IMR-90 (cell line): Measurements from ENCODE around the gene PLXNA4. TPM values are rescaled to one million over a fixed set of nuclear protein-coding genes. Genes with fewer than 3 reads are reported as not detected.

Experiments used
- ATAC-seq: fragments of 200-7000 bp; cut with Tn5 transposase; 2 replicates; pipeline ENCODE4 v1.9.1; 2020; ENCODE audit warnings: low read depth, mild to moderate bottlenecking, moderate library complexity
- BruUV-seq: library from RNA; stranded (reverse); fragments of 400-500 nt; replicated peaks from 2 replicates; lab custom pipeline; 2021; lab: Mats Ljungman, UMichigan
- CTCF ChIA-PET: fragments of 300-600 bp; formaldehyde crosslinking; extraction: SDS; loops from one replicate; lab custom pipeline; 2021; ENCODE audit warnings: antibody characterized with exemption; lab: Yijun Ruan, JAX
- POLR2A ChIA-PET: fragments of 300-600 bp; sonication (Branson Sonifier 250); formaldehyde crosslinking; loops from one replicate; lab custom pipeline; 2022; ENCODE audit warnings: antibody characterized with exemption; ENCODE audit not compliant: unreplicated experiment; lab: Charles Lee
- DNase-seq: peaks from one replicate; pipeline ENCODE4 v3.0.0; 2013
- H2AFZ ChIP-seq: replicated peaks from 2 replicates; pipeline ENCODE3; 2013; ENCODE audit warnings: low read length, mild to moderate bottlenecking; ENCODE audit not compliant: poor library complexity
- H2AK5ac ChIP-seq: 2 replicates; pipeline ENCODE4 v1.6.1; 2013; ENCODE audit warnings: low read depth, low read length, inconsistent platforms
- H2AK9ac ChIP-seq: replicated peaks from 2 replicates; pipeline ENCODE3; 2013; ENCODE audit warnings: mild to moderate bottlenecking, low read depth, low read length, moderate library complexity; ENCODE audit not compliant: poor library complexity
- H2BK120ac ChIP-seq: 2 replicates; pipeline ENCODE4 v1.6.1; 2013; ENCODE audit warnings: low read depth, low read length, inconsistent platforms
- H2BK15ac ChIP-seq: 3 replicates; pipeline ENCODE4 v1.6.1; 2013; ENCODE audit warnings: low read depth, low read length, inconsistent platforms
- H2BK20ac ChIP-seq: 2 replicates; pipeline ENCODE4 v1.6.1; 2013; ENCODE audit warnings: low read depth, mild to moderate bottlenecking, inconsistent platforms, low read length, moderate library complexity
- H2BK5ac ChIP-seq: 2 replicates; pipeline ENCODE4 v1.6.1; 2013; ENCODE audit warnings: mild to moderate bottlenecking, low read depth, low read length, inconsistent platforms; ENCODE audit not compliant: poor library complexity, severe bottlenecking
- H3K14ac ChIP-seq: replicated peaks from 2 replicates; pipeline ENCODE4 v1.6.1; 2013; ENCODE audit warnings: low read depth, low read length, inconsistent platforms
- H3K18ac ChIP-seq: 2 replicates; pipeline ENCODE4 v1.6.1; 2013; ENCODE audit warnings: low read depth, low read length, control low read depth
- H3K23ac ChIP-seq: 2 replicates; pipeline ENCODE4 v1.6.1; 2013; ENCODE audit warnings: low read depth, low read length, inconsistent platforms
- H3K27ac ChIP-seq: 2 replicates; pipeline ENCODE4 v1.5.1; 2013; ENCODE audit warnings: mild to moderate bottlenecking, control low read depth, low read length; ENCODE audit not compliant: insufficient read depth
- H3K27me3 ChIP-seq: 2 replicates; pipeline ENCODE4 v1.6.1; 2013; ENCODE audit warnings: low read length; ENCODE audit not compliant: control insufficient read depth, insufficient read depth
- H3K36me3 ChIP-seq: 2 replicates; pipeline ENCODE4 v1.6.1; 2013; ENCODE audit warnings: low read length, mixed read lengths; ENCODE audit not compliant: control insufficient read depth, insufficient read depth
- H3K4ac ChIP-seq: 2 replicates; pipeline ENCODE4 v1.6.1; 2013; ENCODE audit warnings: low read depth, low read length, inconsistent platforms
- H3K4me1 ChIP-seq: 2 replicates; pipeline ENCODE4 v1.6.1; 2013; ENCODE audit warnings: low read length, mixed read lengths; ENCODE audit not compliant: control insufficient read depth, insufficient read depth
- H3K4me2 ChIP-seq: 2 replicates; pipeline ENCODE4 v1.6.1; 2013; ENCODE audit warnings: low read depth, mild to moderate bottlenecking, control low read depth, low read length, moderate library complexity
- H3K4me3 ChIP-seq: 2 replicates; pipeline ENCODE4 v1.5.1; 2013; ENCODE audit warnings: low read depth, mild to moderate bottlenecking, control low read depth, low read length, moderate library complexity; ENCODE audit not compliant: insufficient read depth
- H3K56ac ChIP-seq: 2 replicates; pipeline ENCODE4 v1.6.1; 2013; ENCODE audit warnings: low read length, inconsistent platforms; ENCODE audit not compliant: insufficient read depth; ENCODE audit errors: extremely low read depth
- H3K79me1 ChIP-seq, 2 experiments: 2 replicates each; pipeline ENCODE4 v1.6.1; 2013; ENCODE audit warnings: low read length in 2 of 2, inconsistent platforms in 1 of 2, low read depth in 1 of 2
- H3K9ac ChIP-seq: 2 replicates; pipeline ENCODE4 v1.6.1; 2013; ENCODE audit warnings: low read depth, low read length, control low read depth
- H3K9me1 ChIP-seq: 2 replicates; pipeline ENCODE4 v1.6.1; 2013; ENCODE audit warnings: low read length, inconsistent platforms; ENCODE audit not compliant: insufficient read depth
- H3K9me3 ChIP-seq: 2 replicates; pipeline ENCODE4 v1.6.1; 2013; ENCODE audit warnings: low read length; ENCODE audit not compliant: control insufficient read depth, insufficient read depth
- H4K20me1 ChIP-seq: 2 replicates; pipeline ENCODE4 v1.6.1; 2013; ENCODE audit warnings: low read length, inconsistent platforms; ENCODE audit not compliant: insufficient read depth
- H4K5ac ChIP-seq: 2 replicates; pipeline ENCODE4 v1.6.1; 2013; ENCODE audit warnings: mild to moderate bottlenecking, low read depth, low read length, control low read depth
- H4K8ac ChIP-seq, 2 experiments: 2 replicates each; pipeline ENCODE4 v1.6.1; 2013; ENCODE audit warnings: low read depth in 2 of 2, low read length in 2 of 2, control low read depth in 1 of 2, inconsistent platforms in 1 of 2
- H4K91ac ChIP-seq: 2 replicates; pipeline ENCODE4 v1.6.1; 2013; ENCODE audit warnings: low read depth, low read length, inconsistent platforms; ENCODE audit not compliant: insufficient read depth
- CEBPB ChIP-seq: IDR thresholded peaks from 2 replicates; pipeline ENCODE4 v1.6.1; 2012; ENCODE audit warnings: low read depth, low read length, improper control_type of control experiment
- ELK1 ChIP-seq: fragments of 150-350 bp; IDR thresholded peaks from 2 replicates; pipeline ENCODE4 v1.6.1; 2016; ENCODE audit warnings: low read depth, mild to moderate bottlenecking, low read length, moderate library complexity, borderline replicate concordance
- POLR2A ChIP-seq: IDR thresholded peaks from 2 replicates; pipeline ENCODE4 v1.6.1; 2012; ENCODE audit warnings: mild to moderate bottlenecking, low read depth, low read length
- RAD21 ChIP-seq: IDR thresholded peaks from 2 replicates; pipeline ENCODE4 v1.6.1; 2012; ENCODE audit warnings: low read length, improper control_type of control experiment
- SMC3 ChIP-seq: fragments of 150-350 bp; IDR thresholded peaks from 2 replicates; pipeline ENCODE4 v1.6.1; 2016; ENCODE audit warnings: low read depth, mild to moderate bottlenecking, antibody characterized with exemption, low read length, moderate library complexity
- WGBS, 2 experiments: methylation state at CpG; one replicate each; pipeline versions ENCODE4 v1.1.5 to v1.1.7; 2013; ENCODE audit warnings: missing lambda C conversion rate in 2 of 2; ENCODE audit not compliant: insufficient read length in 1 of 2; ENCODE audit errors: extremely low coverage in 2 of 2; 5-methylcytosine and 5-hydroxymethylcytosine counted together
- dilution Hi-C: fragments of 300-500 bp; cut with HindIII; formaldehyde crosslinking; loops from one replicate; pipeline ENCODE4 v1.14.3; 2018; ENCODE audit warnings: low sequenced_read_pairs; ENCODE audit not compliant: unreplicated experiment
- in situ Hi-C: fragments of 300-500 bp; cut with MboI; formaldehyde crosslinking; loops from 3 replicates; pipeline ENCODE4 v1.14.3; 2019; ENCODE audit warnings: low sequenced_read_pairs, inconsistent platforms, mixed read lengths
- intact Hi-C: fragments of 100-400 bp; cut with micrococcal nuclease; formaldehyde crosslinking; loops from 2 replicates; pipeline ENCODE4 v1.10.0; 2022
- polyA plus RNA-seq, 3 experiments: library from polyadenylated mRNA; depleted of rRNA; stranded (reverse); fragments of >200 nt; gene quantifications; 2 replicates each; pipeline ENCODE4 v1.2.3, GENCODE V29; 2012; ENCODE audit warnings: low replicate concordance in 1 of 3
- total RNA-seq: library from RNA; depleted of rRNA; stranded (reverse); fragments of >200 nt; gene quantifications from 2 replicates; pipeline ENCODE4 v1.2.3, GENCODE V29; 2012
- TF ChIP-seq, protein P1 (sequence below): fragments of 150-350 bp; IDR thresholded peaks from 2 replicates; pipeline ENCODE4 v1.6.1; 2017; ENCODE audit warnings: mild to moderate bottlenecking, antibody characterized with exemption, low read length, low read depth

PLXNA4 gene
- total and polyA plus RNA-seq, 2 of the 4 experiments (the other 2 are of a cell fraction) = under 0.01 TPM

DNA sequence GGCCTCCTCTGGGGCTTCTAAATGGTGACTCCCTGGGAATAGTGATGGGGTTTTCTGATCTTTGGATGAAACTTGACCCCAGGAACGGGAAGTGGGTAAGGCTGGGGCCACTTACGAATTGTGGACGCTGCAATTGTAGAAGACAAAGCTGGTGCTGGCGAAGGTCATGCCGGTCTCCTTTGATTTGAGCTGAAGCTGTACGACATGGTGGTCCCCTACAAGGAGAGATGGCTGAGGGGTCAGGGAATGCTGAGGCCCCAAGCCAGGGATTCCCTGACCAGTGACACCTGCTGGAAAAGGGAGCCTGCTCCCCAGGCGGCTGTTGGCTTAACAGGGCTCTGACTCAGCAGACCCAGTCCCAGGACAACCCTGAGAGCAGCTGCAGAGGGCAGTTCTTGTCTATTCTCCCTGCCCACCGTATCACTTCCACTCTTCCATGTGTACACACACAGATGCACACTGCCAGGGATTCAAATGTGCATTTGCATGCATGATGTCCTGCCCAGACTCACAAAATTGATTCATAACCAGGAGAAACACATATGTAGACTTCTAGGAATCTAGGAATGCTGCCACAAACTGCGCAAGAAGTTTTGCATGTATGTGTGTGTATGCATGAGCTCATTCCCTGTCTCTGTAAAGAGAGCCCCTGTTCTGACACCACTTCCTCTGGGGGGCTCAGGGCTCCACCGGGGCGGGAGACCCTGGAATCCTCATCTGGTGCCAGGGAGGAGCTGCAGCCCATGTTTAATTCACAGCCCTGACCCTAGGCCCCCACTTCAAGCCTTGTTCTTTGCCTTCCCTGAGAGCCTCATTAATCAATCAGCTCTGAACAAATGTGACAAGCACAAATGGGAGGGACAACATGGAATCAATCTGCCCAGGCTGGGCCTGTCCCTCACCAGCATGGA lies 350.0 kb downstream of the PLXNA4 start:
- no peak overlapping the region for H2BK20ac ChIP-seq
- H2AK5ac ChIP-seq = no peak overlapping the region
- H3K9me3 ChIP-seq = no peaks in the 10 kb centered on the region
- dilution Hi-C loops = no loop called here
- WGBS, 2 experiments = 80% methylated on average over 1 of the region's 11 CpGs; no CpG with 5 or more reads in 1 of the 2 experiments
- H2BK120ac ChIP-seq = no peak overlapping the region
- H3K9ac ChIP-seq = no peak overlapping the region
- H2BK5ac ChIP-seq = no peak overlapping the region
- H3K18ac ChIP-seq = no peak overlapping the region
- H2BK15ac ChIP-seq = no peak overlapping the region
- no peak for ATAC-seq
- H2AK9ac ChIP-seq = no peak overlapping the region
- H4K91ac ChIP-seq = no peak overlapping the region
- H3K56ac ChIP-seq = no peak overlapping the region
- BruUV-seq = no TSS peak
- H3K4ac ChIP-seq = no peak overlapping the region
- no peaks in the 10 kb centered on the region for H3K27me3 ChIP-seq
- no peaks in the 10 kb centered on the region for H3K4me1 ChIP-seq
- no peak for DNase-seq
- CTCF ChIA-PET = no interaction called here
- no peak overlapping the region for H3K23ac ChIP-seq
- TF ChIP-seq CEBPB (no peak), ELK1 (no peak), RAD21 (no peak), POLR2A (no peak), SMC3 (no peak)
- TF ChIP-seq, protein P1, sequence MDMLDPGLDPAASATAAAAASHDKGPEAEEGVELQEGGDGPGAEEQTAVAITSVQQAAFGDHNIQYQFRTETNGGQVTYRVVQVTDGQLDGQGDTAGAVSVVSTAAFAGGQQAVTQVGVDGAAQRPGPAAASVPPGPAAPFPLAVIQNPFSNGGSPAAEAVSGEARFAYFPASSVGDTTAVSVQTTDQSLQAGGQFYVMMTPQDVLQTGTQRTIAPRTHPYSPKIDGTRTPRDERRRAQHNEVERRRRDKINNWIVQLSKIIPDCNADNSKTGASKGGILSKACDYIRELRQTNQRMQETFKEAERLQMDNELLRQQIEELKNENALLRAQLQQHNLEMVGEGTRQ = no peak
- no peaks in the 10 kb centered on the region for H3K9me1 ChIP-seq
- no peak overlapping the region for H3K4me3 ChIP-seq
- H3K14ac ChIP-seq = no peak overlapping the region
- POLR2A ChIA-PET = no interaction called here
- H3K27ac ChIP-seq = no peak overlapping the region
- H4K8ac ChIP-seq = no peak overlapping the region
- no peaks in the 10 kb centered on the region for H3K79me1 ChIP-seq
- in situ Hi-C loops = no loop called here
- intact Hi-C loops = no loop called here
- no peak overlapping the region for H2AFZ ChIP-seq
- H4K5ac ChIP-seq = no peak overlapping the region
- H4K20me1 ChIP-seq = no peaks in the 10 kb centered on the region
- H3K4me2 ChIP-seq = no peak overlapping the region
- no peaks in the 10 kb centered on the region for H3K36me3 ChIP-seq
